GM21526 (cell line): ENCODE results near the gene FAM76B.

Source experiments
- ATAC-seq: cut with Tn5 transposase; IDR thresholded peaks from one replicate; pipeline ENCODE4 v1.9.1; 2021; ENCODE audit warnings: moderate library complexity; ENCODE audit not compliant: unreplicated experiment, low FRiP score

Gene FAM76B

DNA sequence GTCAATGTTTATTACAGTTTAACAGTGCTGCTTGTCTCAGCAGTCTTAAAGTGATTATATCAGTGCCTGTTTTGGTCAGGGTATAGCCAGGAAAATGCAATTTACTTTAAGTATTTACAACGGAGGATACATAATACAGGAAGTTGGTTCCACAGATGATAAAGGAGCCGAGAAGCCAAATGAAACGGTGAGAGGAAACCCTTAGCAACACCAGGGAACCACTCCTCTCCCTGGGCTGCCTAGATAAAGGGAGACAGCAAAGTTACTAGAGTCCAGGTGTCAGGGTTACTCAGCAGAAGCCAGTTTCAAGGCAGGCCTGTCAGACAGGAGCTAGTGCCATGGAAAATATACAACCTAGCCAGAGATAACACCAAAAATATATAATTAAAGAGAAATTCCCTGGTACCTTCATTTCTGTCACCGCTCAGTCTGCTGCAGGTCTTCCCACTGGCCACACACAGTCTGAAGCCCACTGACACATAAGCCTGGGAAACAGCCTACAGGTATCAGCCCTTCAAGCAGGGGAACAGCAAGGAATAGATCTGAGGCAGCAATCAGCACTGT is 55.5 kb downstream of the FAM76B start:
- ATAC-seq, result no peak

DNA sequence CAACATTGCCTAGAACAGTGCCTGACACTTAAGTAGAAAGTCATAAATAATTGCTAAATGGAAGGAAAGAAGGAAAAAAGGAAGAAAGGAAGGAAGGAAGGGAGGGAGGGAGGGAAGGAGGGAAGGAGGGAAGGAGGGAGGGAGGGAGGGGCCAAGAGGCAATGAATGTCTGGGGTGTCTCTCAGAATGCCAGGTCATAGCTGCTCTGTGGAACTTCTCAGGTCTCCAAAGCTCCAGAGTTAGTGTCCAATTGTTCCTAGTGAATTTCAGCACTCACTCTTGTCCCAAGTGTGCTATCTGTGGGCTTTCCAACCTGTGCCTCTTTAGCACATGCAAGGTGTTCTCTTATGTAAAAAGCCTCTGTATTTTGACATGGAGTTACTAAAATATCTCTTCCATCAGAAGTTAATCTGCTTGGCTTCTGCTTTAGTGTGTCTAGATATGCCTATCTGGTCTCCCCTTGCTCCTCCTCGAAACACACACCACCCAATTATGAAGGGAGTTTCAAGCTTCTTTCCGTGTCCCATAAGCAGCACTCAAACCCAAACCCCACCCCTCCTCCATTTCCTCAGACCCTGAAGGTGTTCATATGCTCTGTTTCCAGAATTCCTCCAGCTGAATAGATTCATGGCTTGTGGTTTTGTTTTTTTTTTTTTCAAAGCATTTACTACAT is 56.5 kb downstream of the FAM76B start:
- no peak for ATAC-seq

DNA sequence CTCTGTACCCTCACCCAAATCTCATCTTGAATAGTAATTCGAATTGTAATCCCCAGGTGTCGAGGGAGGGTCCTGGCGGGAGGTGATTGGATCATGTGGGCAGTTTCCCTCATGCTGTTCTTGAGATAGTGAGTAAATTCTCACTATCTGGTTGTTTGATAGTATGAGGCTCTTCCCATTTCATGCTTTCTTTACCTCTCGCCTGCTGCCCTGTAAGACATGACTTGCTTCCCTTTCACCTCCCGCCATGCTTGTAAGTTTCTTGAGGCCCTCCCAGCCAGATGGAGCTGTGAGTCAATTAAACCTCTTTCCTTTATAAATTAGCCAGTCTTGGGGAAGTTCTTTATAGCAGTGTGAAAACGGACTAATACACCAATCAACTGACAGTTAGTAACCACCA is 60.1 kb downstream of the FAM76B start:
- ATAC-seq, result no peak

DNA sequence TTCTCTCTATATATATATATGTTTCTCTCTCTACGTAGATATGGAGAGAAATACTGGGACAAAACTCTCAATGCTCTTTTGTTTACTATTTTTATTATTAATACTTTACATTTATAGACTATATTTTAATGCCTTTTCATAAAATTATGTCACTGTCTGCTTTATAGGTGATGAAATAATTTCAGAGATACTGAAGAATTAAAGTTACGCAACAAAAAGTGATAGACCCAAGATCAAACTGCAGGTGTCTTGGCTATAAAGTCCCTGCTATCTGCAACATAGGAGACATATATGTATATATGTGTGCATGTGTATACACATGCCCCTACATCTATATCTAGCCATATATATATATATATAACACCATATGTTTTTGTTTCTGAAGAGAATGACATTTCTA is 60.8 kb downstream of the FAM76B start:
- no peak for ATAC-seq

DNA sequence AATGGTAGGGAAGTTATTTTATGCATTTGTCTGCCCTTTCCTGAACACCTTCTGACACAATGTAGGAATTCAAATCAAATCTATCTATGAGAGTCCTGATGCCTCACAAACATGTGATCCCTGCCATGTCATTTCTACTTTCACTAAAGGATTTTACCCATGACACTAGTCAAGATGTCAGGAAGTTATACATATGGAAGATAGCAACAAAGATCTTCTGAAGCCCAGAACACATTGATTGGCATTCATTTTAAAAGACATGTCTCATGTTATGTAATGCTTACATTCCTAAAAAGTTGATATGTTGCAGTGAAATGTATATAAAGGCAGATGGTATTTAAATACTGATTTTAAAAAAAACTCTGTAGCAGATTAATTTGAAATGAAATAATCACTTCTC is 61.5 kb downstream of the FAM76B start:
- ATAC-seq, result no peak

DNA sequence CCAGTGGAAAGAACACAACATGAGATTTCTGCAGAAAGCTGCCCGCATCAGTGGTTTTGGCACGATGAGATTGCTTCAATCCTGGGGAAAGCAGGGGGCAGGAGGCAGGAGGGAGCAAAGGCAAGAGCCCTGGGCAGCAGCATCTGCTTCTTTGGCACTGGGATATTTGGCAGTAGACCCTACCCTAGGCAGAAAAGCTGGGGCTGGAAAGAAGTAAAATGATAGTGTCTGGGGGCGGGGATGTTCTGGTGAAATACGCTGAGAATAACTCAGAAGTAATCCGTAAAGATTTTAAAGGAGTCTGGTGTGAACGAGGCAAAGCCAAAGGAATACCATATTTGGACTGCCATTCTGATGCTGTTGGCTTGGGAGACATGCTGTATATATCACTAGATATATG is 62.0 kb downstream of the FAM76B start:
- no peak for ATAC-seq

DNA sequence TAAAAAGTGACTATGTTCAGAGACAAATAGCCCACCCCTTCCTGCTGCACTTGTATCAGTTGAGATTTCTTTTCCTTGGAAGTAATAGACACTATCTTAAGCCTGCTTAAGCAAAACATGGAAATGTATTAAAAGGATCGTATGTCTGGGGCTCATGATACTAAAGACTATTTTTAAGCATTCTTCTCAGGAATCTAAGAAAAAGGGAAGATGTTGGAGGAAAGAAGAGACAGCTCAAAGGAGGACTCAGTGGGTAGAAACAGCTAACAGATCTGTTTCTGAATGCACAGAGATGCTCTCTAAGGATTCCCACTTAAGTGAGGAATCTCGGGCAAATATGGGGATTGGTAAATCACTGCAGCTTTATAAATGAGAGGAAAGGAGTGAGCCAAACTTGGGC is 62.5 kb downstream of the FAM76B start:
- ATAC-seq, result no peak

DNA sequence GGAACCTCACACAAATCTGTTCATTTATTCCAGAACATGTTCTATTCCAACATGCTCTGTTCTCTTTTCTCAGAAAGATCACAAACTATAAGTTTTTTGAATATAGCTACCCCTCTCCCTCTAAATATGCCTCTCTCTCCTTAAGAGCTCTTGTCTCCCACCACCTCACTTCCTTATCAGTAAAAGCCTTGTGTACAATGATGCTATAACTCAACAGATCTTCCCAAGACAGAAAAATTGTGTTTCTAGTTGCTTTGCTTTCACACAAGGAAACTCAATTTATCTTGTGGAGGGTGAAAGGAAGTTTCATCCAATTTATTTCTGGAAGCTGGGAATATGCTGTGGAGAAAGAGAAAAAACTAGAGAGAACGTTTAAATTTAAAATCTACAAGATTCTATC is 64.4 kb downstream of the FAM76B start:
- ATAC-seq, result no peak

DNA sequence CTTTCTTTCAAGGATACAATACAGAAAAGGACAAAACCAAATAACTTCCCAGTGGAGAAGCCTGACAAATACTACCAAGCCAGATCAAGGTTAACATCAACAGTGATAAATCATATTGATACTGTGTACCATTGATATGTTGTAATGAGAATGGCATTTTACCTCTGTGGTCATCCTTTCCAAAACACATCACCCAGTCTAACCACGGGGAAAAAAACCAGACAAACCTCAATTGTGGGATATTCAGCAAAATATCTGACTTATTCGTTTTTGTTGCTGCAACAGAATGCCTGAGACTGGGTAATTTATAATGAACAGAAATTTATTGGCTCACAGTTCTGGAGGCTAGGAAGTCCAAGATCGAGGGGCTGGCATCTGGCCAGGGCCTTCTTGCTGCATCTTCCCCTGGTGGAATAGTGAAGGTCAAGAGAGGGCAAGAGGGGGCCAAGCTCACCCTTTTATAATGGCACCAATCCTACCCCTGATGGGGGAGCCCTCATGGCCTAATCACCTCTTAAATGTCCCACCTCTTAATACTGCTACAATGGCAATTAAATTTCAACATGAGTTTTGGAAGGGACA is 66.1 kb downstream of the FAM76B start:
- no peak for ATAC-seq

DNA sequence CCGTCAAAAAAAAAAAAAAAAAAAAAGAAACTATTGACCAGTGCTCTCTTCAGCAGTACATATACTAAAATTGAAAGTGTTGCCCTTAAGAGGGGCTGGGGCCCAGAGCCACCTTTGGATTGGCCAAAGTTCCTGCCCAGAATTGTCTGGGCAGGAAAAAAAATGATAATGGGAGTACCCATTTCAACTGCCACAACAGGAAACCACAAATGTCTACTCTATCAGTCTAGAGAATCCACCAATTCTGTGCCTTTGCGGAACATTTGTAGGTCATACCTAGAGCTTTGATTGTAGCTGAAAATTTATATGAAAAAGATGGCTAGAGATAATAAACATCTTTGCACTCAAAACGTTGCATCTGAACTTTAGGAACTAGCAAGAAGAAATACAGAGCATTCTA is 69.4 kb downstream of the FAM76B start:
- no peak for ATAC-seq
